Measurements from ENCODE around the gene GTF2F2. TPM values are rescaled to one million over a fixed set of nuclear protein-coding genes. Genes with fewer than 3 reads are reported as not detected.

GTF2F2 gene
- polyA plus RNA-seq, 6 donors from 2014 or later: 3.1 to 13.0 (median 10.2) TPM

DNA sequence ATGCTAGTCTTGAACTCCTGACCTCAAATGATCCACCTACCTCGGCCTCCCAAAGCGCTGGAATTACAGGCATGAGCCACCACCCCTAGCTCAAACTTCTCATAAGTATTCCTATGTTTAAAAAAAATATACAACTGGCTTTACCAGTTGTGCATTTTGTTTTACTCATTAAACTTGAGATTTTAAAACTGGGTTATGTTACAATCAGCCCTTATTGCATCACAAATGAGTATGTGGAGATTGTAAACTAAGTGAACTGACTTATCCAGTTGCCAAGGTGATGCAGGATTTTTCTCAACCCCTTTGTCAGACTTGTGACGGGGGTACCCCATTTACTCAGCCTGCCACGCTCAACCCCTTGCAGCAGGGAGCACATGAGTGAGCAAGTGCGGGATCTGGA, 14.4 kb upstream of the GTF2F2 start:
- H3K27ac Mint-ChIP-seq: no peak overlapping the region
- no peaks in the 10 kb centered on the region for H3K36me3 Mint-ChIP-seq
- H3K4me3 Mint-ChIP-seq: no peak overlapping the region
- no peaks in the 10 kb centered on the region for H3K4me1 Mint-ChIP-seq
- peaks cover 0 to 2% (median 0%) of the 10 kb centered on the region in 7 donors for H3K9me3 Mint-ChIP-seq
- DNase-seq (no peak), ATAC-seq (ENCODE audit: low read depth in 2 of 2) (no peak)
- H3K27me3 Mint-ChIP-seq: peaks cover 10 to 24% (median 20%) of the 10 kb centered on the region in 3 donors

DNA sequence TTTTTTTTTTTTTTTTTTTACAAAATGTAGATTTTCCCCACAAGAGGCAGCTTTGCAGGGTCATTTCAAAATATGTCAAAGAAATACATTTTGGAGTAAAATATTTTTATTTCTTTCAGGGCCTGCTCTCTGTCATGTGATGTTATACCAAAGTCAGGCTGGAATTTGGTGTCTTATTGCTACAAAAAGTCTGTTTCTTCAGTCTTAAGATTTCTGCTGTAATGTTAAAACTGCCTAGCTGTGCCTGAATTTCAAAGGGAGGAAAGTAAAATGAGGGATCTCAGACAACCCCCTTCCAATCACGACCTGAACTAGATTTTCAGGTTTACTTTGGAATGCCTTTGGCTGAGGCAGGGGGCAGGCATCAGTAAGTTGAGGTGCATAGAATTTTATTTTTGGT, 12.8 kb upstream of the GTF2F2 start:
- no peak for ATAC-seq (ENCODE audit: low read depth in 2 of 2)
- Mint-ChIP-seq H3K27me3 (peaks cover 10 to 24% (median 20%) of the 10 kb centered on the region in 3 donors), H3K4me1 (no peaks in the 10 kb centered on the region), H3K36me3 (no peaks in the 10 kb centered on the region), H3K27ac (no peak overlapping the region), H3K4me3 (no peak overlapping the region), H3K9me3 (peaks cover 0 to 2% (median 0%) of the 10 kb centered on the region in 7 donors)
- DNase-seq: no peak

DNA sequence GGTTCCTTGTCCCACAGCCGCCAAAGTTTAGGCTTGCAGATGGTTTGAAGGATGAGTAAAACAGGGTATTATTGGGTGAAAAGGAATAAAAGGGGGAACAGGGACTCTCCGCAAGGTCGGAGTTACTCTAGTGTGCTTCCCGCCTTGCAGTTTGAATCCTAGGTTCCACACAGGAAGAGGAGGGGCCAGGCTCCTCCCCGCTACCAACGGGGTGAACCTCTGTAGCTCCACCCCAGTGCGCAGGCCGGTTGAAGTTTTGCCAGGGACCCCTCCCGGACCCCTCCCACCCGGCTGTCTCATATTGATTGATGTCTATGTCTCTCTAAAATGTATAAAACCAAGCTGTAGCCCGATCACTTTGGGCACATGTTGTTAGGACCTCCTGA, 11.6 kb upstream of the GTF2F2 start:
- peaks cover 10 to 24% (median 20%) of the 10 kb centered on the region in 3 donors for H3K27me3 Mint-ChIP-seq
- H3K4me3 Mint-ChIP-seq: peak overlapping the region in 1 of 8 donors; percentile 32
- no peak overlapping the region for H3K27ac Mint-ChIP-seq
- H3K36me3 Mint-ChIP-seq: no peaks in the 10 kb centered on the region
- no peaks in the 10 kb centered on the region for H3K4me1 Mint-ChIP-seq
- no peak for ATAC-seq (ENCODE audit: low read depth in 2 of 2)
- DNase-seq: no peak
- H3K9me3 Mint-ChIP-seq: peaks cover 0 to 2% (median 0%) of the 10 kb centered on the region in 7 donors

DNA sequence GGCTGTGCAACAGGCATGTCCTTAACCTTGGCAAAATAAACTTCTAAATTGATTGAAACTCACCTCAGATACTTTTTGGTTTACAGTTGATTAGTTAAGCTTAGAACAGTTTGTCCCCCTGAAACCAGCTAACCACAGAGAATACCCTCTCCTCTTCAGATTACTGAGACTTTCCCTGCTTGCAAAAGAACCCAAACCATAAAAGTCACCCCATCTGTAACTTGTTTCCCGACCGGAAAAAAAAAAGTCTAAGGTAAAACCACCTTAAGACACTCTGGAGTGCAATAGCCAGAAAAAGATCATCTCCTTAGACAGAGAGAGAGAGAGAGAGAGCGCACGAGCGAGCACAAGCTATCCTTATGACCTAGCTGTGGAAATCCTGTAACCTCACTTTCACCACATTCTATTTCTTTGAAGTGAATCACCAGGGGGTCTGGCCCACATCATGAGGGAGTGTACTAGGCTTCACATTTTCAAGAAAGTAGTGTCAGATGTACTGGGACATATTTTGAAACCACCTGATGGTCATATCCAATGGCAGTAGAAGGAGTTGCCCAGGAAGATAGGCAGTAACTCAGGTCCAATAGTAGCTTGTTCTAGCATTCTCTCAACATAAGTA, 11.1 kb upstream of the GTF2F2 start:
- Mint-ChIP-seq H3K9me3 (peaks cover 0 to 2% (median 0%) of the 10 kb centered on the region in 7 donors), H3K4me1 (no peaks in the 10 kb centered on the region), H3K27me3 (peaks cover 9 to 20% (median 20%) of the 10 kb centered on the region in 3 donors), H3K4me3 (peak overlapping the region in 2 of 8 donors; percentile 9 to 13), H3K36me3 (no peaks in the 10 kb centered on the region), H3K27ac (no peak overlapping the region)
- ATAC-seq (ENCODE audit: low read depth in 2 of 2): no peak
- DNase-seq: no peak

DNA sequence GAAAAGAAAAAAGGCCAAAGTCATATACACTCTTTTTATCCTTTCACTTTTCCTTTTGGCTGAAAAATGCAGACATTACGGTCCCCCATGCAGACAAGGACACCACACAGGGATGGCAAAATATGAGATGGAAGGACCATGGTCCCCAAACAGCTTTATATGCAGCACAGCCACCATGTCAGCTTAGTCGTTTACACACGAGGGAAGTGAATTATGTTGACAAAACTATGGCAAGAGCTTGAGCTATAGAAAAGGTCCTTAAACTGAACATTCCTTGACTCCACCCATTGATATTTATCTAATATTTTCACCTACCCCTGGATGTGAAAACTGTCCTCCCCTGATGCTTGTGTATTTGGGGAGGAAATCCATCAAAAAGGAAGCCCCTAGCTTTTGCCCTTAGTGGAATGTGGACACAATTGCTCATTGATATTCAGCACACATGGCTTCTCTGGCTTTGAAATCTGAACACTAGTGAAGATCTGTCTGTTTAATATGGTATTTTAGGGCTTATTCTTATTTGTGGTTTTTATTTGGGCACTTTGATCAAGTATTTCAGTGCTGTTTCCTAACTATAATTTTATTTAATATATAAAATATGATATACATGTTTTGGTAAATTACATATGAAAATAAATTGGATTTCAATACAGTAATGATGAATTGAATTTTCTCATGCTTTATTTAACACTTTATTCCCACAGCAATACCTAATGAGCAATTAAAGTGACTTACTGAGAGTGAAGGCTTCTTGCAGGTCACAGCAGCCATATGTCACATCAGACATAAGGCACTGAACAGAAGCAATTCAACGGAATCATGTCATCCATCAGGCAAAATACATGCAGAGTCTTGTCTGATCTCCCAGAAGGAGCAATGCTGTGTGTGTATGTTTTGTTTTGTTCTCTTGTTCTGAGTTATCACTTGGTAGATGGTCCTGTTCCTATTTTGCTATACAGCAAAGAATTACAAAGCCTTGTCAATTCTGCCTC, 6.8 kb upstream of the GTF2F2 start:
- DNase-seq (no peak), ATAC-seq (ENCODE audit: low read depth in 2 of 2) (no peak)
- Mint-ChIP-seq H3K9me3 (no peaks in the 10 kb centered on the region), H3K27me3 (peaks cover 4 to 5% (median 5%) of the 10 kb centered on the region in 3 donors), H3K36me3 (no peaks in the 10 kb centered on the region), H3K4me1 (no peaks in the 10 kb centered on the region), H3K27ac (no peak overlapping the region), H3K4me3 (no peak overlapping the region)

DNA sequence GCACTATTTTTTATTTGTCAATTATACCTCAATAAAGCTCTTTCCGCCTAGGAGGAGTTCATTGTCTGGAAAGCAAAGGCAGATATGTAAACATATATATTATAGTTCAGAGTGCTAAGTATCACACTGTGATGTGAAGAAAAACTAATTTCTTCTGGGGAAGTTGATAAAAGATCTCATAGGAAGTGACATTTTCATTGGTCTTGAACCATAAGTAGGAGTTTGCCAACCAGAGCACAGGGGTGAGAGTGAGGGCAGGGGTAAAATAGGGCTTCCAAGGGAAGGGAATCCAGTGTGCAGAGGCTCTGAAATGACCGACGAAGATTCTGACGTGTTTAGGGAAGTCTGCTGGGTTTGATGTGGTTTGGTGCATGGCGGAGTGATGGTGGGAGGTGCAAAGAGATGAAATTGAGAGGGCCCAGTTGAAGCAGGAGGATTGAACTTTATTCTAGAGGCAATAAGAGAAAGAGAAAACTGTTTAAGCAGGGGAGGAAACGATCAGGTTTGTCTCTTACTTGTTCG, 780 bp upstream of the GTF2F2 start:
- H3K4me1 Mint-ChIP-seq: peaks cover under 1 to 17% (median 7%) of the 10 kb centered on the region in 3 donors
- H3K4me3 Mint-ChIP-seq: no peak overlapping the region
- no peaks in the 10 kb centered on the region for H3K36me3 Mint-ChIP-seq
- ATAC-seq (ENCODE audit: low read depth in 2 of 2): peak; percentile 71 to 78
- peak; percentile 52 for DNase-seq
- H3K9me3 Mint-ChIP-seq: no peaks in the 10 kb centered on the region
- no peaks in the 10 kb centered on the region for H3K27me3 Mint-ChIP-seq
- H3K27ac Mint-ChIP-seq: no peak overlapping the region

DNA sequence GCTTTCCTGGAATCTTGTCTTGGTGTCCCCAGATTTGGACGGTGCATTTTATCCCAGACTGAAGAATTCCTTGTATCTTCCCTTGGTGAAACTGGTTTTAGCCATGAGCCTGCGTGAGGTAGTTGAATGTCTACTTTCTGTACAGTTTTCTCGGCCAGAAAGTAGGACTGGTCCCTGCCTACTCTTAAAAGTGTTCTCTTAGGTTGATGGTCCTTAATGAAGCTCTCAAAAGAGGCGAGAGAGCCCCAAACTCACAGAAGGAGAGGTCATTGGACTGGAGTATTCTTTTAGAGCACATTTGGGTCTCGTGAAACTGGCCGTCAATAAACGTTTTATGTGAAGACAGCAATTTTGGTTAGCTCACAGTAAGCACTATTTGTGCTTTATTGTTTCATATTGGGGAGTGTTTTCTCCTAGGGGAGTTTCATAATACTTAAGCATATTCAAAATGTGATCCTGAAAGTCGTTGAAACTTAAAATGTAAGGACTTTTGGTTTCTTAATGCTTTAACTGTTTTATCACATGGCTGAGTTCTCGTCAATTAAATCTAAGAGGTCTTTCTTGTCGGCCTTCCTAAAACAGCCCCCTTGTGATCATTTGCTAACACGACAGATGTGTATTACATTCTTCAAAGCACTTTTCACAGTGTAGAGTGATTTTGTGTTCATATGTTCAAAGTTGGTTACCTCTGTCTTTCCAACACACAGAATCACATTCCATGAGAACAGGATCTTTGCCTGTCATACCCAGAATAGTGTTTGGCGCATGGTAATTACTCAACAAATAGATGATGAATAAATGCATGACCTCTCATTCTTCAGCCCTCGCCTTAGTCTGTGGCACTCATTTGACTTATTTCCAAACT, 889 bp downstream of the GTF2F2 start:
- DNase-seq: no peak
- no peaks in the 10 kb centered on the region for H3K27me3 Mint-ChIP-seq
- ATAC-seq (ENCODE audit: low read depth in 2 of 2): no peak

DNA sequence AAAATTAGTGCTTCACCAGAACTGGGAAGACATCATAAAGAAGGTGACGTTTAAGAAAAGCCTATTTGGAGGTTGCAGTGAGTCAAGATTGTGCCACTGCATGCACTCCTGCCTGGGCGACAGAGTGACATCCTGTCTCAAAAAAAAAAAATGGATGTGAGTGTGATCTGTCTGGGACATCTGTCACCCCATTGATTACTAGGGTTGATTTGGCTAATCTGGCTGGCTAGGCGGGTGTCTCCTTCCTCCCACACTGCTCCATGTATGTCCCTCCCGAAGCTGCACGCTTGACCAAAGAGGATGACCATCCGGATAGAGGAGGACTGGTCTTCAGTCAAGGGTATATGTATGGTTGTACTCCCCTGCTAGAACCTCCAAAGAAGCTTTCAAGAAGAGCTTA, 2.6 kb downstream of the GTF2F2 start:
- no peaks in the 10 kb centered on the region for H3K36me3 Mint-ChIP-seq
- H3K4me3 Mint-ChIP-seq: peak overlapping the region in 3 of 8 donors; percentile 3 to 68 (median 22)
- DNase-seq: no peak
- H3K4me1 Mint-ChIP-seq: peaks cover 14 to 36% (median 14%) of the 10 kb centered on the region in 3 donors
- no peak for ATAC-seq (ENCODE audit: low read depth in 2 of 2)
- H3K9me3 Mint-ChIP-seq: no peaks in the 10 kb centered on the region
- H3K27ac Mint-ChIP-seq: peak overlapping the region in 2 of 6 donors; percentile 27 to 48
- H3K27me3 Mint-ChIP-seq: no peaks in the 10 kb centered on the region

More for the DNA sequence above, 889 bp downstream of the GTF2F2 start:
- no peaks in the 10 kb centered on the region for H3K9me3 Mint-ChIP-seq
- H3K4me1 Mint-ChIP-seq: peaks cover 14 to 33% (median 14%) of the 10 kb centered on the region in 3 donors
- H3K36me3 Mint-ChIP-seq: no peaks in the 10 kb centered on the region
- no peak overlapping the region for H3K4me3 Mint-ChIP-seq
- H3K27ac Mint-ChIP-seq: no peak overlapping the region

DNA sequence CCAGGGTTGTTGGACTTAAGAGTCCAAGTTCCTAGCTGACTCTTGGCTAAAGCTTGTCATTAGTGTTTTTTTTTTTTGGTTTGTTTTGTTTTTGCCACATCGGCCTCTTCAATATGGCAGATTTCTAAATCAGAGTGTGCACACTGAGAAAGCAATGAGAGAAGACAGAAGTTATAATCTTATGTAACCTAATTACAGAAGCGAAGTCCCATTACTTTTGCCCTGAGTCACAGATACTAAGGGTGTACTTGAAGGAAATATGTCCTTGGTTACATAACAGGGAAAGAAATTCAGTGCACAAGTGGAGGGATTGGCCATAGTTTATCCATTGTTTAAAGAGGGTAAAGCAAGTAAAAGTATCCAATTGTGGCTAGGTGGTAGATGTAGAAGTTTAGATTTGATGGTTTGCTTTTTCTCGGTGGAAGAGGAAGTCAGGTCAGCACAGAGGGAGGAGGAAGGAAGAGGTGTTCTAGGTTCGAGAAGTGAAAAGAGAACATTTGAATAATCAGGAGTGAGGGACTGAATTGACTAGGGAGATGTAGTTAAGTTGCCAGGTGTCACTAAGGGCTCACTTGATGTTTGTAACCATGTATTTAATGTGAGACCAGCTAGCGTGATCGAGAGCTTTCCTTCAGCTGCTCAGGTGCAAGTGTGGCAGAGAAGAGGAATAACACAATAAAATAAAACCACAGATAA, 12.2 kb downstream of the GTF2F2 start:
- peaks cover 0 to 9% of the 10 kb centered on the region in 2 donors for H3K36me3 Mint-ChIP-seq
- H3K27ac Mint-ChIP-seq: peak overlapping the region; percentile 75 to 99 (median 86)
- peaks cover 0 to 15% (median 10%) of the 10 kb centered on the region in 7 donors for H3K9me3 Mint-ChIP-seq
- no peaks in the 10 kb centered on the region for H3K27me3 Mint-ChIP-seq
- H3K4me3 Mint-ChIP-seq: peak overlapping the region; percentile 3 to 69 (median 48)
- H3K4me1 Mint-ChIP-seq: peaks cover 41 to 53% (median 48%) of the 10 kb centered on the region in 3 donors
- DNase-seq (no peak), ATAC-seq (ENCODE audit: low read depth in 2 of 2) (peak; percentile 94)

DNA sequence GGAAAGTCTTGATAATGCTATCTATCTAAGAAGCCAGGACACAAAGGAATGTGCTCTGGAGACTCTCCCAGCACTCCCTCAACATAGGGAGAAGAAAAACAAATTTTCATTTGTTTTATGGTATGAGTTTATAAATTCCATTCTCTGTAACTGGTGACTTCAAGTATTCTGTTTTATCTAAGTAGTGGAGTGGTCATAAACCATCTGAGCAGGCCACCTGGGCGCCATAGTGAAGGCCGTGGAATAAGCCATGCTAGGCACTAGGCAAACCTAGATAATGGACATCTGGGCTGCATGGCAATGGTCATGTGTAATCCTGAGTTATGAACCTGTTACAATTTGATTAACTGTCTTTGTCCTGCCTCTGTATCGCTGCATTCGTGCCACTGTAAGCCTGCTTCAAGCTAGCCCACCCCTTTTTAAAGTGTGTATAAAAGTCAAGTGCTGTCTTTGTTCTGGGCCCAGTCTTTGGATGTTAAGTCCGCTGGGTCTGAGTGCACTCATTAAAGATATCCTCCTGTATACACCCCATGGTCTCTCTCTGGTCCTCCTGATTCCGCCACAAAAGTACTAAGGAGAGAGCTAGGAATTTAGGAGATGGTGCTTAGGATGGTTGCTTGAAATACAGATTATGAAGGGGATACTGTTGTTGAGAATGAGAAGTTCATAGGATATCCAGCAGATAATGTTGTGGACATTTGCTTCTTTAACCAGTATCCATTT, 13.2 kb downstream of the GTF2F2 start:
- Mint-ChIP-seq H3K27ac (peak overlapping the region in 4 of 6 donors; percentile 14 to 83 (median 68)), H3K36me3 (peaks cover 6 to 9% of the 10 kb centered on the region in 2 donors), H3K9me3 (peaks cover 0 to 15% (median 10%) of the 10 kb centered on the region in 7 donors), H3K4me3 (peak overlapping the region in 5 of 8 donors; percentile 11 to 67 (median 58)), H3K27me3 (no peaks in the 10 kb centered on the region), H3K4me1 (peaks cover 41 to 56% (median 48%) of the 10 kb centered on the region in 3 donors)
- DNase-seq (no peak), ATAC-seq (ENCODE audit: low read depth in 2 of 2) (no peak)

DNA sequence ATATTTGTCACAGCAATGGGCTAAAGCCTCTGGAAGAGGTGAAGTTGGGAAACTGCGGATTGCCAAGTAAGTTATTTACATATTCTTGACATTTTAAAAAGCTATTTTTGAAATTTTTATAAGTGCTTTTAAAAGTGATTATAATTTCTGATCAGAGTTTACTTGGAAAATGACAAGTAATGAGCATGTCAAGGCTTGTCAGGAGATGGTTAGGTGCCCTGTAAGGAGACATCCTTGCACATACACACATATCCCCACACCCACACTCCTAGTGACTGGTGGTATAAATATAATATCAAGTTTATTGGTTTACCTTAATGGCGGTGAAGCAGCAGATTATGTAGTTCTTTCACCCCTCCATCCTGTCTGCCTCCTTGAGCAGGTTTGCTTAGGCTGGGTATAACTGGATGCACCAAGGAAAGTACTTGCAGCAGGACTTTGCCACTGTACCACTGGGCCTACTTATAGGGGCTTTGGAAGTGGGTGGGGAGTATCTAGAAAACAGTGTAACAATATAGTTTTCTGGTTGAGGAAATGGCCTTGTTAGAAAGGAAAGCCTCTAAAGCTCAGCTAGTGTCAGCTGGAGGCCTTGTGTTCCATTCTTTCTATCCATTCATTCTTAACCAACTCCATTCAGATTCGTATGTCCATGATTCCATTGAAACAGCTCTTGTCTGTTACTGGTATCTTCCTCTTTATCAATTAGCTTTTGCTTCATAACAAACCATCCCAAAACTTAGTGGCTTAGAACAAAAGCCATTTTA, 16.6 kb downstream of the GTF2F2 start:
- DNase-seq (no peak), ATAC-seq (ENCODE audit: low read depth in 2 of 2) (no peak)
- no peak overlapping the region for H3K4me3 Mint-ChIP-seq
- H3K4me1 Mint-ChIP-seq: peaks cover 24 to 29% (median 28%) of the 10 kb centered on the region in 3 donors
- H3K9me3 Mint-ChIP-seq: peaks cover 0 to 15% (median 8%) of the 10 kb centered on the region in 7 donors
- peaks cover 13 to 20% of the 10 kb centered on the region in 2 donors for H3K36me3 Mint-ChIP-seq
- H3K27ac Mint-ChIP-seq: peak overlapping the region in 1 of 6 donors; percentile 34
- H3K27me3 Mint-ChIP-seq: no peaks in the 10 kb centered on the region
